Thyroid gland (tissue), 4 donors: Measurements from ENCODE around the gene ADAMTS12. TPM values are rescaled to one million over a fixed set of nuclear protein-coding genes. Genes with fewer than 3 reads are reported as not detected.

ENCODE experiments used
- DNase-seq, 2 donors: peaks; one replicate each; pipeline ENCODE4 v3.0.0-alpha.2; 2019
- H3K27ac ChIP-seq, 3 donors: fragments of 200-600 bp; sonication (generic); 1 replicate in 2 of 3; 2 replicates in 1 of 3; pipeline ENCODE4 v1.5.1; 2016 to 2019; ENCODE audit warnings: mild to moderate bottlenecking in 1 of 3, moderate library complexity in 1 of 3
- H3K27me3 ChIP-seq: fragments of 200-600 bp; sonication (generic); one replicate; pipeline ENCODE4 v1.5.1; 2019
- H3K36me3 ChIP-seq, 2 donors: fragments of 200-600 bp; sonication (generic); one replicate each; pipeline ENCODE4 v1.5.1; 2016 to 2019
- H3K4me1 ChIP-seq, 2 donors: fragments of 200-600 bp; sonication (generic); one replicate each; pipeline ENCODE4 v1.5.1; 2017 to 2019
- H3K4me3 ChIP-seq, 3 donors: fragments of 200-600 bp; sonication (generic); replicated peaks in 1 of 3; 1 replicate in 2 of 3; 2 replicates in 1 of 3; pipeline ENCODE4 v1.5.1; 2016; ENCODE audit warnings: mild to moderate bottlenecking in 1 of 3
- H3K9me3 ChIP-seq: fragments of 200-600 bp; sonication (generic); one replicate; pipeline ENCODE4 v1.5.1; 2017
- CTCF ChIP-seq, 6 experiments: fragments of 200-600 bp in 3 of 6; fragments of 450-650 bp in 3 of 6; sonication (generic) in 3 of 6; IDR thresholded peaks; one replicate each; pipeline ENCODE4 v1.5.1; 2016 to 2019; ENCODE audit warnings: antibody characterized with exemption in 6 of 6, mild to moderate bottlenecking in 2 of 6, inconsistent platforms in 1 of 6, moderate library complexity in 1 of 6
- POLR2A ChIP-seq, 2 donors: fragments of 450-650 bp; IDR thresholded peaks; one replicate each; pipeline ENCODE4 v1.6.1; 2017; ENCODE audit warnings: antibody characterized with exemption in 2 of 2, mild to moderate bottlenecking in 2 of 2, moderate library complexity in 1 of 2
- WGBS, 2 donors: methylation state at CpG; one replicate each; pipeline ENCODE4 v1.1.5; 2017; 5-methylcytosine and 5-hydroxymethylcytosine counted together
- intact Hi-C: fragments of 100-400 bp; cut with DNase I; formaldehyde crosslinking; loops from one replicate; pipeline ENCODE4 v1.15.1; 2023
- total RNA-seq, 4 donors: library from RNA; depleted of rRNA; stranded (reverse); fragments of >200 nt; gene quantifications; one replicate each; pipeline ENCODE4 v1.2.3, GENCODE V29; 2016

The ADAMTS12 gene
- total RNA-seq, 4 donors from 2014 or later = 1.3 to 5.8 (median 2.3) TPM

- no peaks in the 10 kb centered on the region for H3K36me3 ChIP-seq
- H3K4me1 ChIP-seq = no peaks in the 10 kb centered on the region
- H3K9me3 ChIP-seq = no peaks in the 10 kb centered on the region
- TF ChIP-seq CTCF (IDR thresholded peaks at IDR 0.05) = no peak
- TF ChIP-seq POLR2A (IDR thresholded peaks at IDR 0.05) = no peak
- no peaks in the 10 kb centered on the region for H3K27me3 ChIP-seq
- intact Hi-C loops = no loop called here
- no peak overlapping the region for H3K27ac ChIP-seq
- WGBS, 2 donors = 72 to 86% methylated on average over 1 of the region's 1 CpG
- H3K4me3 ChIP-seq = no peak overlapping the region
- no peak for DNase-seq
Observed at GRCh38 chr5:33537240-33537639, 354.6 kb downstream of the ADAMTS12 start.

- Histone ChIP-seq H3K27ac (no peak overlapping the region), H3K4me3 (no peak overlapping the region), H3K27me3 (no peaks in the 10 kb centered on the region), H3K9me3 (no peaks in the 10 kb centered on the region), H3K4me1 (no peaks in the 10 kb centered on the region), H3K36me3 (no peaks in the 10 kb centered on the region)
- 55 to 84% methylated on average over 1 of the region's 1 CpG for WGBS, 2 donors
- no peak for DNase-seq
- no peak for TF ChIP-seq CTCF (IDR thresholded peaks at IDR 0.05)
- no peak for TF ChIP-seq POLR2A (IDR thresholded peaks at IDR 0.05)
- intact Hi-C loops = no loop called here
Observed at GRCh38 chr5:33536802-33537201, 355.0 kb downstream of the ADAMTS12 start.

- Histone ChIP-seq H3K36me3 (no peaks in the 10 kb centered on the region), H3K9me3 (no peaks in the 10 kb centered on the region), H3K27me3 (no peaks in the 10 kb centered on the region), H3K27ac (no peak overlapping the region), H3K4me3 (no peak overlapping the region), H3K4me1 (peaks cover 0 to 11% of the 10 kb centered on the region in 2 donors)
- intact Hi-C loops = no loop called here
- DNase-seq = no peak
- 88 to 95% methylated on average over 4 of the region's 4 CpGs for WGBS, 2 donors
- TF ChIP-seq CTCF (IDR thresholded peaks at IDR 0.05) (no peak), POLR2A (IDR thresholded peaks at IDR 0.05) (no peak)
Observed at GRCh38 chr5:33531824-33532223, 360.0 kb downstream of the ADAMTS12 start.

GRCh38 chr5:33531037-33531298 is 360.8 kb downstream of the ADAMTS12 start:
- intact Hi-C loops = no loop called here
- Histone ChIP-seq H3K36me3 (no peaks in the 10 kb centered on the region), H3K27me3 (no peaks in the 10 kb centered on the region), H3K9me3 (no peaks in the 10 kb centered on the region), H3K4me1 (peaks cover 0 to 16% of the 10 kb centered on the region in 2 donors), H3K27ac (no peak overlapping the region), H3K4me3 (no peak overlapping the region)
- WGBS, 2 donors = 90 to 92% methylated on average over 3 of the region's 3 CpGs
- DNase-seq = no peak
- TF ChIP-seq POLR2A (IDR thresholded peaks at IDR 0.05) (no peak), CTCF (IDR thresholded peaks at IDR 0.05) (no peak)

GRCh38 chr5:33530183-33531036 is 361.4 kb downstream of the ADAMTS12 start:
- intact Hi-C loops = no loop called here
- 85 to 94% methylated on average over 7 to 10 of the region's 10 CpGs for WGBS, 2 donors
- TF ChIP-seq POLR2A (IDR thresholded peaks at IDR 0.05) (no peak), CTCF (IDR thresholded peaks at IDR 0.05) (no peak)
- no peak overlapping the region for H3K27ac ChIP-seq
- H3K27me3 ChIP-seq = no peaks in the 10 kb centered on the region
- H3K4me1 ChIP-seq = peaks cover 0 to 16% of the 10 kb centered on the region in 2 donors
- DNase-seq = no peak
- H3K4me3 ChIP-seq = no peak overlapping the region
- H3K9me3 ChIP-seq = no peaks in the 10 kb centered on the region
- H3K36me3 ChIP-seq = no peaks in the 10 kb centered on the region
